NCI-H2171 treated with DMSO at 0.1 percent for 48 hours (cell line): ENCODE data around the gene IFI44.

Source experiments
- DNase-seq: peaks from one replicate; lab custom pipeline; 2025; lab: John Stamatoyannopoulos, UW

IFI44 gene, protein sequence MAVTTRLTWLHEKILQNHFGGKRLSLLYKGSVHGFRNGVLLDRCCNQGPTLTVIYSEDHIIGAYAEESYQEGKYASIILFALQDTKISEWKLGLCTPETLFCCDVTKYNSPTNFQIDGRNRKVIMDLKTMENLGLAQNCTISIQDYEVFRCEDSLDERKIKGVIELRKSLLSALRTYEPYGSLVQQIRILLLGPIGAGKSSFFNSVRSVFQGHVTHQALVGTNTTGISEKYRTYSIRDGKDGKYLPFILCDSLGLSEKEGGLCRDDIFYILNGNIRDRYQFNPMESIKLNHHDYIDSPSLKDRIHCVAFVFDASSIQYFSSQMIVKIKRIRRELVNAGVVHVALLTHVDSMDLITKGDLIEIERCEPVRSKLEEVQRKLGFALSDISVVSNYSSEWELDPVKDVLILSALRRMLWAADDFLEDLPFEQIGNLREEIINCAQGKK

GRCh38 chr1:78649628-78650027, at the start of gene IFI44:
Gene IFI44, plus strand, starts transcription at chr1:78649831. Its CDS starts 365 bp downstream, at chr1:78650196.
- no peak for DNase-seq

DNA sequence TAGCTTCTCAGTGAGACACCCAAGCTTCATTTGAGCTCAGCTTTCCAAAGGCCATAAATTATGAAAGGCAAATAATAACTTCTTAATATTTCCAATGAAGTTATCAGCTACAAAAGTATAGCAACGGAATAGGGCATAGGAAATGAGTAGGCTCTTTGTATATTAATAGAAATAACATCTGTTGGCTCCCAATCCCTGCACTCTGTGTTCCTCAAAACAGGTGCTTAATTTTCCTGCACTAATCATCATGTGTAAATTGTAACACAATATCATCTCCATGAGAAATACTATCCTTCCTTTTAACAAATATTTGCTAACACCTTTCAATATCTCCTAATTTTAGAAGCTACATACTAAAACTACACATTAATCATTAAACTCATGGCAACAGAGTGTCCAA, 48.6 kb upstream of the IFI44 start:
- no peak for DNase-seq

DNA sequence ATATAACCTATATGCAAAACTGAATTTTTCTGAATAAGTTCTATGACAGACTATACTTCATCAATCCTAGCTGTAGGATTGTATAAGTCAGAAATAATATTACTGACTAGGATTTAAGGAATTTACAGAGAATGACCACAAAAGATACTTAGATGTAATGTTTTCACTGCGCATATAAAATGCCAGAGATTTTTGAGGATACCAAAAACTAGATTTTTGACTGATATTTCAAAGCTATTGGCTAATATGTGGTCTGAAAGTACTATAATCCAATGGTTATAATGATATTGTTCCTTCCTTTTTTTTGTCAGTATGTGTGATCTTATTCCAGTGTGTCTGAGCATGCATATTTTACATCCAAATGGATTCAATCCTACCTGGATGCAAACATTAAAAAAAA, 46.4 kb upstream of the IFI44 start:
- no peak for DNase-seq

DNA sequence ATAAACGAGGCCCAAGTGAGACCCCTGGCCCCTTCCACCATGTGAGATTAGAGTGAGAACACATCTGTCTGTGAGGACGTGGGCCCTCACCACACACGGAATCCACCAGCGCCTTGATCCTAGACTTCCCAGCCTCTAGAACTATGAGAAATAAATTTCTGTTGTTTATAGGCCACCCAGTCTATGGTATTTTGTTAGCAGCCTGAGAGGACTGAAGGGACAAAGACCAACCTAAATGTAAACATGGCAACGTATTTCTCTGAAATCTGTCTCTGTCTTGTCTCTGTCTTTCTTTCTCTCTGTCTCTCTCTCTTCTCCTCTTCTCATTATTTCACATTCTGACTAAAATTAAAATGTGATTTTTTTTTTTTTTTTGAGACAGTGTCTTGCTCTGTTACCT, 45.0 kb upstream of the IFI44 start:
- DNase-seq = no peak

- DNase-seq = no peak
Measured at GRCh38 chr1:78606274-78606673, 43.4 kb upstream of the IFI44 start.

DNA sequence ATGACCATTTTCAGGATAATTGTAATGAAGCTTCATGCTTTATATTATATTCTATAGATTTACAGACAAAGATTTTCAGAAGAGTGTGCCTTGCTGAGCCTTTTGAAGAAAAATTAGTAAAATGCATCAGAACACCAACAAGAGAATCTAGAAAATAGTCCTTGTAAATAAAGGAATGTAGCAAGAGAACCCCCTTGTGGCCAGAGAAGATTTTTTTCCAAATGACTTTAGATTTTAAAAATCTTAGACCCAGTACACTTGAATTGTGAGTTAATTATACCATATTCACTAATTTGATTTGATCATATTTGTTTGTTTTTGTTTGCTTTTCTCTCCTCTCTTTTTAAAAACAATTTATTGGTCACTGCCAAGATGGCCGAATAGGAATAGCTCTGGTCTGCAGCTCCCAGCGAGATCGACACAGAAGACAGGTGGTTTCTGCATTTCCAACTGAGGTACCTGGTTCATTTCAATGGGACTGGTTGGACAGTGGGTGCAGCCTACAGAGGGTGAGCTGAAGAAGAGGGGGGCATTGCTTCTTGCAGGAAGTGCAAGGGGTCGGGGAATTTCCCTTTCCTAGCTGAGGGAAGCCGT, 42.2 kb upstream of the IFI44 start:
- peak; percentile 9 for DNase-seq

GRCh38 chr1:78607944-78608343, 41.7 kb upstream of the IFI44 start:
- no peak for DNase-seq

- DNase-seq = peak; percentile 54
Measured at GRCh38 chr1:78617615-78618026, 32.0 kb upstream of the IFI44 start.

GRCh38 chr1:78619032-78619431, 30.6 kb upstream of the IFI44 start:
- DNase-seq = no peak

- no peak for DNase-seq
Measured at GRCh38 chr1:78619446-78619802, 30.2 kb upstream of the IFI44 start.

GRCh38 chr1:78619803-78620579, 29.6 kb upstream of the IFI44 start, which contains the start of gene IFI44L:
Gene IFI44L, plus strand, starts transcription at chr1:78620448. Its CDS starts 7,468 bp downstream, at chr1:78627916.
- no peak for DNase-seq

DNA sequence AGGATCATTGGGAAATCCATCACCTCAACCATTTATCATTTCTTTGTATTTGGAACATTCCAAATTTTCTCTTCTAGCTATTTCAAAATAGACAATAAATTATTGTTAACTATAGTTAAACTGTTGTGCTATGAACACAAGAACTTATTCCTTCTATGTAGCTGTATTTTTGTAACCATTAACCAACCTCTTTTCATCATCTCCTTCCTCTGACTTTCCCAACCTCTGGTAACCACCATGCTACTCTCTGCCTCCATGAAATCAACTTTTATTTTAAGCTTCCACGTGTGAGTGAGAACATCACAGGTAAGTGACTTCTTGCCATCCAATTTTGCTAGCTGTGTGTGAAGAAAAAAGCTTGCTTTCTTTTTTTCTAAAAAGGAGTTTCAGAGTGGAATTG, 29.0 kb upstream of the IFI44 start:
- no peak for DNase-seq

GRCh38 chr1:78622548-78622947, 27.1 kb upstream of the IFI44 start:
- DNase-seq = no peak

GRCh38 chr1:78624035-78624434, 25.6 kb upstream of the IFI44 start:
- no peak for DNase-seq

- no peak for DNase-seq
Measured at GRCh38 chr1:78627321-78627720, 22.3 kb upstream of the IFI44 start.

- no peak for DNase-seq
Measured at GRCh38 chr1:78630600-78630999, 19.0 kb upstream of the IFI44 start.

DNA sequence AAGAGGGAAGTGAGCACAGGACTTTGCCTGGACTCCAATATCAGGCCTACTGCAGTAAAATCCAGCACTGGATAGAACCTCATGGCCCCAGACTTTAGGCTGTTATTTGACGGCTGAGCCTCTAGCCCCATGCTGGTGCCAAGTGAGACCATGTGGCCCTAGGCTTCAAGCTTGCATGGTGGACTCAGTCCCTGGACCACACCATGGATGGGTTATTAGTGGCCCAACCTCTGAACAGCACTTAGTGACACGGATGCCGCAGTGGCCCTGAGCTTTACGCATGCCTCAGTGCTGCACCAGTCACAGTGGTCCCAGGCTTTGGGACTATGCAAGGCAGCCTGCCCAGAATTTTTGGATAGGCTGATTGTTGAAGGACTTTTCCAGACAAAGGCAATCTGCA, 16.4 kb upstream of the IFI44 start:
- DNase-seq = no peak

DNA sequence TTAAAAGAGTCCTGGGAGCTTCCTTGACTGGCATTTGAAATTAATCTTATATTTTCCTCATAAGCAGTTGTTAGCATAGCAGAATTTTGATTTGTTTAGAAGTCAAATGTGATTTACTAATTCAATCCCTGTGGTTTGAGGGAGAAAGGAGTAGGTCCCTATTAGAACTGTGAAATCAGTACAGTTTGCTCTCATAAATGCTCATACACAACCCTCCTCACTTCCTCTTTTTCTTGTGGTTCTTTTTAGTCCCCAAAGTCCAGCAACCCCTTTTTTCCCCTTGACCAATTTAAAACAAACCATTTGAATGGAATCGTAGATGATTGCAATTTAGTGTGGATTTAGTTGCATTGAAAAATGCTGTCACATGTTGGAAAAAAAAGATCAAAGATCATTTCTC, 9.2 kb upstream of the IFI44 start:
- DNase-seq = no peak

DNA sequence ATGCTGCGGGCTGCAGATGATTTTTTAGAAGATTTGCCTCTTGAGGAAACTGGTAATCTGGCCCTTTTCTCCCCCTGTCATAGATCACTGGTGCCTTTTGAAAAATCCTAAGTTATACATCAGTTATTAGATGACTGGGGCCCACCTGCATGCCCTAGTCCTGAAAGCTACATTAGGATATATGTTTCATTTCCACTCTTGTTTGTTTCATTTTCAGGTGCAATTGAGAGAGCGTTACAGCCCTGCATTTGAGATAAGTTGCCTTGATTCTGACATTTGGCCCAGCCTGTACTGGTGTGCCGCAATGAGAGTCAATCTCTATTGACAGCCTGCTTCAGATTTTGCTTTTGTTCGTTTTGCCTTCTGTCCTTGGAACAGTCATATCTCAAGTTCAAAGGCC, 8.1 kb upstream of the IFI44 start:
- no peak for DNase-seq

DNA sequence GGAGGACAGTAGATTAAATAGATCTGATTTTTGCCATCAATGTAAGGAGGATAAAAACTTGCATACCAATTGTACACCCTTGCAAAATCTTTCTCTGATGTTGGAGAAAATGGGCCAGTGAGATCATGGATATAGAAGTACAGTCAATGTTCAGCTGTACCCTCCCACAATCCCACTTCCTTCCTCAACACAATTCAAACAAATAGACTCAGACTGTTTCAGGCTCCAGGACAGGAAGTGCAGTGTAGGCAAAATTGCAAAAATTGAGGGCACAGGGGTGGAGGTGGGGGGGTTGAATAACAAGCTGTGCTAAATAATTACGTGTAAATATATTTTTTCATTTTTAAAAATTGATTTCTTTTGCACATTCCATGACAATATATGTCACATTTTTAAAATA, 3.9 kb upstream of the IFI44 start:
- DNase-seq = no peak

GRCh38 chr1:78647238-78647637, 2.4 kb upstream of the IFI44 start:
- no peak for DNase-seq

DNA sequence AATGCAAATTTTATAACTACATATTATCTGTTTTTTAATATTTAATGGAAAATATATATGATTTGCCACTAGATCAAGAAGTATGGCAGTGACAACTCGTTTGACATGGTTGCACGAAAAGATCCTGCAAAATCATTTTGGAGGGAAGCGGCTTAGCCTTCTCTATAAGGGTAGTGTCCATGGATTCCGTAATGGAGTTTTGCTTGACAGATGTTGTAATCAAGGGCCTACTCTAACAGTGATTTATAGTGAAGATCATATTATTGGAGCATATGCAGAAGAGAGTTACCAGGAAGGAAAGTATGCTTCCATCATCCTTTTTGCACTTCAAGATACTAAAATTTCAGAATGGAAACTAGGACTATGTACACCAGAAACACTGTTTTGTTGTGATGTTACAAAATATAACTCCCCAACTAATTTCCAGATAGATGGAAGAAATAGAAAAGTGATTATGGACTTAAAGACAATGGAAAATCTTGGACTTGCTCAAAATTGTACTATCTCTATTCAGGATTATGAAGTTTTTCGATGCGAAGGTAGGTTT, 556 bp downstream of the IFI44 start:
- DNase-seq = no peak

- no peak for DNase-seq
Measured at GRCh38 chr1:78651241-78651640, 1.6 kb downstream of the IFI44 start.
